ENCODE measurements around the gene ATP10B.

The ATP10B gene

GRCh38 chr5:160835376-160835775 is 16.6 kb downstream of the ATP10B start:
- Histone ChIP-seq H3K36me3 (ENCODE audit: low read length) (no peaks in the 10 kb centered on the region), H3K4me3 (ENCODE audit: insufficient read depth, low read length, poor library complexity, severe bottlenecking) (no peak overlapping the region), H3K27ac (ENCODE audit: low read depth, low read length) (no peak overlapping the region), H2AFZ (ENCODE audit: low read depth, low read length, severe bottlenecking) (no peak overlapping the region), H3K9me3 (ENCODE audit: insufficient read depth, low read length) (no peaks in the 10 kb centered on the region), H3K9ac (ENCODE audit: low read length) (no peak overlapping the region), H4K20me1 (ENCODE audit: low read depth, low read length) (no peaks in the 10 kb centered on the region), H3F3A (ENCODE audit: insufficient read depth) (no peaks in the 10 kb centered on the region), H3K27me3 (ENCODE audit: low read length) (no peaks in the 10 kb centered on the region), H3K79me2 (ENCODE audit: insufficient read depth, low read length) (no peaks in the 10 kb centered on the region), H3K4me2 (ENCODE audit: low read depth, low read length, poor library complexity, severe bottlenecking) (no peak overlapping the region), H3K9me2 (replicated peaks; ENCODE audit: insufficient read depth, low read length) (no peaks in the 10 kb centered on the region)
- TF ChIP-seq EZH2phosphoT487 (conservative IDR thresholded peaks at IDR 0.05; ENCODE audit: low read length) (no peak), CTCF (IDR thresholded peaks at IDR 0.05; ENCODE audit: insufficient read depth, low read length, poor library complexity, severe bottlenecking) (no peak)

GRCh38 chr5:160833806-160834205 is 18.2 kb downstream of the ATP10B start:
- no peak overlapping the region for H2AFZ ChIP-seq (ENCODE audit: low read depth, low read length, severe bottlenecking)
- no peaks in the 10 kb centered on the region for H4K20me1 ChIP-seq (ENCODE audit: low read depth, low read length)
- TF ChIP-seq EZH2phosphoT487 (conservative IDR thresholded peaks at IDR 0.05; ENCODE audit: low read length), result no peak
- no peak for TF ChIP-seq CTCF (IDR thresholded peaks at IDR 0.05; ENCODE audit: insufficient read depth, low read length, poor library complexity, severe bottlenecking)

GRCh38 chr5:160831801-160832200 is 20.2 kb downstream of the ATP10B start:
- no peaks in the 10 kb centered on the region for H3K9me2 ChIP-seq (replicated peaks; ENCODE audit: insufficient read depth, low read length)

More at GRCh38 chr5:160833806-160834205, 18.2 kb downstream of the ATP10B start:
- no peaks in the 10 kb centered on the region for H3K9me2 ChIP-seq (replicated peaks; ENCODE audit: insufficient read depth, low read length)
- no peaks in the 10 kb centered on the region for H3K9me3 ChIP-seq (ENCODE audit: insufficient read depth, low read length)
- H3K4me3 ChIP-seq (ENCODE audit: insufficient read depth, low read length, poor library complexity, severe bottlenecking), result no peak overlapping the region
- H3K27me3 ChIP-seq (ENCODE audit: low read length), result no peaks in the 10 kb centered on the region
- H3K9ac ChIP-seq (ENCODE audit: low read length), result no peak overlapping the region
- no peak overlapping the region for H3K4me2 ChIP-seq (ENCODE audit: low read depth, low read length, poor library complexity, severe bottlenecking)
- no peak overlapping the region for H3K27ac ChIP-seq (ENCODE audit: low read depth, low read length)
- no peaks in the 10 kb centered on the region for H3K36me3 ChIP-seq (ENCODE audit: low read length)
- H3K79me2 ChIP-seq (ENCODE audit: insufficient read depth, low read length), result no peaks in the 10 kb centered on the region
- no peaks in the 10 kb centered on the region for H3F3A ChIP-seq (ENCODE audit: insufficient read depth)

More at GRCh38 chr5:160831801-160832200, 20.2 kb downstream of the ATP10B start:
- Histone ChIP-seq H3K9me3 (ENCODE audit: insufficient read depth, low read length) (no peaks in the 10 kb centered on the region), H3K9ac (ENCODE audit: low read length) (no peak overlapping the region), H3K27me3 (ENCODE audit: low read length) (no peaks in the 10 kb centered on the region), H4K20me1 (ENCODE audit: low read depth, low read length) (no peaks in the 10 kb centered on the region), H3F3A (ENCODE audit: insufficient read depth) (no peaks in the 10 kb centered on the region), H3K36me3 (ENCODE audit: low read length) (no peaks in the 10 kb centered on the region), H2AFZ (ENCODE audit: low read depth, low read length, severe bottlenecking) (no peak overlapping the region), H3K4me2 (ENCODE audit: low read depth, low read length, poor library complexity, severe bottlenecking) (no peak overlapping the region), H3K79me2 (ENCODE audit: insufficient read depth, low read length) (no peaks in the 10 kb centered on the region), H3K4me3 (ENCODE audit: insufficient read depth, low read length, poor library complexity, severe bottlenecking) (no peak overlapping the region), H3K27ac (ENCODE audit: low read depth, low read length) (no peak overlapping the region)
- TF ChIP-seq EZH2phosphoT487 (conservative IDR thresholded peaks at IDR 0.05; ENCODE audit: low read length), result no peak
- no peak for TF ChIP-seq CTCF (IDR thresholded peaks at IDR 0.05; ENCODE audit: insufficient read depth, low read length, poor library complexity, severe bottlenecking)
